ENCODE data around the gene ERLEC1. TPM values are rescaled to one million over a fixed set of nuclear protein-coding genes. Genes with fewer than 3 reads are reported as not detected.
"Not testable (repeated sequence)": the region's sequence is repeated elsewhere in the genome, so short reads cannot be mapped to it uniquely, and the experiment has no call there.

The ERLEC1 gene
- total RNA-seq, 1 donor from 2014 or later, result 41.7 TPM

DNA sequence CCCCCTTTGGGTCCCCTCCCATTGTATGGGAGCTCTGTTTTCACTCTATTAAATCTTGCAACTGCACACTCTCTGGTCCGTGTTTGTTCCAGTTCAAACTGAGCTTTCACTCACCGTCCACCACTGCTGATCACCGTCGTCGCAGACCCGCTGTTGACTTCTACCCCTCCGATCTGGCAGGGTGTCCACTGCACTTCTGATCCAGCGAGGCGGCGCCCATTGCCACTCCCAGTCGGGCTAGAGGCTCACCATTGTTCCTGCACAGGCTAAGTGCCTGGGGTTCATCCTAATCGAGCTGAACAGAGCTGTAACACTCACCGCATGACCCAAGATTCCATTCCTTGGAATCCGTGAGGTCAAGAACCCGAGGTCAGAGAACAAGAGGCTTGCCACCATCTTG, 30.2 kb upstream of the ERLEC1 start:
- H3K9me3 Mint-ChIP-seq, result no peaks in the 10 kb centered on the region
- TF ChIP-seq, protein P1, sequence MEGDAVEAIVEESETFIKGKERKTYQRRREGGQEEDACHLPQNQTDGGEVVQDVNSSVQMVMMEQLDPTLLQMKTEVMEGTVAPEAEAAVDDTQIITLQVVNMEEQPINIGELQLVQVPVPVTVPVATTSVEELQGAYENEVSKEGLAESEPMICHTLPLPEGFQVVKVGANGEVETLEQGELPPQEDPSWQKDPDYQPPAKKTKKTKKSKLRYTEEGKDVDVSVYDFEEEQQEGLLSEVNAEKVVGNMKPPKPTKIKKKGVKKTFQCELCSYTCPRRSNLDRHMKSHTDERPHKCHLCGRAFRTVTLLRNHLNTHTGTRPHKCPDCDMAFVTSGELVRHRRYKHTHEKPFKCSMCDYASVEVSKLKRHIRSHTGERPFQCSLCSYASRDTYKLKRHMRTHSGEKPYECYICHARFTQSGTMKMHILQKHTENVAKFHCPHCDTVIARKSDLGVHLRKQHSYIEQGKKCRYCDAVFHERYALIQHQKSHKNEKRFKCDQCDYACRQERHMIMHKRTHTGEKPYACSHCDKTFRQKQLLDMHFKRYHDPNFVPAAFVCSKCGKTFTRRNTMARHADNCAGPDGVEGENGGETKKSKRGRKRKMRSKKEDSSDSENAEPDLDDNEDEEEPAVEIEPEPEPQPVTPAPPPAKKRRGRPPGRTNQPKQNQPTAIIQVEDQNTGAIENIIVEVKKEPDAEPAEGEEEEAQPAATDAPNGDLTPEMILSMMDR (conservative IDR thresholded peaks at IDR 0.05), result no peak
- no peak overlapping the region for H3K4me3 Mint-ChIP-seq
- peaks cover 28% of the 10 kb centered on the region for H3K36me3 Mint-ChIP-seq
- no peaks in the 10 kb centered on the region for H3K27me3 Mint-ChIP-seq
- H3K27ac Mint-ChIP-seq, result no peak overlapping the region
- DNase-seq (ENCODE audit: extremely low spot score, unreplicated experiment), result no peak
- no peaks in the 10 kb centered on the region for H3K4me1 Mint-ChIP-seq (ENCODE audit: unreplicated experiment)

DNA sequence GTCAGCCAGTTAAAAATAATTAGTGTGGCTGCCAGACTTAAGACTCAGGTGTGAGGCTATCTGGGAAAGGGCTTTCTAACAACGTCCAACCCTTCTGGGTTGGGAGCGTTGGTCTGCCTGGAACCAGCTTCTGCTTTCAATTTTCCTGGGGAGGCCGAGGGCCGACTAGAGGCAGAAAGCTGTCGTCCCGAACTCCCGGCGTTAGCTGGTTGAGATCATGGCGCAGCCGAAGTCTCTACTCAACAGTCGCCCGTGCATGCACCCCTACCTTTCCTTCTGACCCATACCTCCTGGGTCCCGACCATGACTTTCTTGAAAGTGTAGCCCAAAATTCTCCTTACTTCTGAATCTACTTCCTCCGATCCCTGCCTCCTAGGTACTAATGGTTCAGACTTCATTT, 29.6 kb upstream of the ERLEC1 start:
- H3K4me1 Mint-ChIP-seq (ENCODE audit: unreplicated experiment); H3K9me3 Mint-ChIP-seq; H3K27ac Mint-ChIP-seq; H3K4me3 Mint-ChIP-seq; DNase-seq (ENCODE audit: extremely low spot score, unreplicated experiment); H3K27me3 Mint-ChIP-seq: not testable (repeated sequence)
- peaks cover 33% of the 10 kb centered on the region for H3K36me3 Mint-ChIP-seq

DNA sequence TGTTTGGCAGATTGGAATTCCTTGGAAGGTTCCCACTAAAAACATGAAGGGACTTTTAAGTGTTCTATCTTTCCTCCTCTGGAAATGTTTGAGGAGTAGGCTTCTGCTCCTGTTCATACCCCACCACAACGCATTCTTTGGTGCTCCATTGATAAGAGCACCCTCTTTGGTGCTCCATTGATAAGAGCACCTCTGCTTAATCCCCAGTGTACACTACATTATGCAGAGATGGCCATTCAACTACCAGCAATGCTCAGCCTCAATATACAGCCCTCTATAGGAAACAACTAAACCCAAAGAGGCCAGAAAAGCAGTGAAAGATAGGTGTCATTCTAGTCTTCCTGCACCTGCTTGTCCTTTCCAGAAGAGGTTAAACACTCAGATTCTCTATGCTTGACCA, 21.1 kb upstream of the ERLEC1 start:
- TF ChIP-seq, protein P1 (conservative IDR thresholded peaks at IDR 0.05), result no peak
- H3K36me3 Mint-ChIP-seq, result peaks cover 16% of the 10 kb centered on the region
- no peaks in the 10 kb centered on the region for H3K27me3 Mint-ChIP-seq
- no peak for DNase-seq (ENCODE audit: extremely low spot score, unreplicated experiment)
- H3K4me1 Mint-ChIP-seq (ENCODE audit: unreplicated experiment), result peaks cover 17% of the 10 kb centered on the region
- H3K27ac Mint-ChIP-seq, result peak overlapping the region; percentile 32
- H3K4me3 Mint-ChIP-seq, result peak overlapping the region; percentile 58
- H3K9me3 Mint-ChIP-seq, result no peaks in the 10 kb centered on the region

DNA sequence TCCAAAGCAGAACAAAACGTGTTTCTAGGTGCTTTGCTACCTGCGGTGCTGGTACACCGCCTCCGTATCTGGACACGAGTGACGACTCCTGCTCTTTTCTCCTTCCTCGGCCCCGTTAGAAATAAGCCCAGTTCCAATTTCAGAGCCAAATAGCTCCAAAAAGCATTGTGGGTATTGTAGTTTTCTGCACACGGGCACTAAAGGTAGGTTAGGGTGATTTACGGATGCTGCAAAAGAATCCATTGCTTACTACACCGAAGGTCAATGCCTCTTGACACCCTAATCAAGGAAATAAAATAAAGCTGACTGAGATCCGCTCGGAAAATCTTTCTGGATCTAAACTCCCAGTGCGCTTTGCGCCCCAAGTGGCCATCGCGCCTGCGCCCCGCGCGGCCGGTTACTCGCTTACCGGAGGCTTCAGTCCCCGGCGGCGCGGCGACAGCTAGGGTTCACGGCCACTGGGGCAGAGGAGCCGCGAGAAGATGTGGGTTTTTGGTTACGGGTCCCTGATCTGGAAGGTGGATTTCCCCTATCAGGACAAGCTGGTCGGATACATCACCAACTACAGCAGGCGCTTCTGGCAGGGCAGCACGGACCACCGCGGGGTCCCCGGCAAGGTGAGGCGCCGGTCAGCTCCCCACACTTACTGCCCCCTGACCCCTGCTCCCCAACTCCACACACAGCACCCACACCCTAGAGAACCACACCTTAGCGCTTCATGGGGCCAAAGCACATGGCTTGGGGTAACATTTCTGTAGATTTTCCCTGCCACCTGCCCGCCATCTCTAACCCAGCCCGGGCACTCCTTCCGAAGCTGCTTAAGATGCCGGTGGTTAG, 19.2 kb upstream of the ERLEC1 start, which contains the start of gene CHAC2:
Gene CHAC2, plus strand, starts transcription at position 400 of the 837 bp plus-strand sequence. Its CDS starts 83 bp downstream, at position 483.
- Mint-ChIP-seq H3K27ac (peak within 1 kb of the TSS; percentile 77), H3K4me1 (ENCODE audit: unreplicated experiment) (peaks cover 17% of the 10 kb centered on the region), H3K9me3 (no peaks in the 10 kb centered on the region), H3K27me3 (no peaks in the 10 kb centered on the region), H3K36me3 (peaks cover 13% of the 10 kb centered on the region), H3K4me3 (peak within 1 kb of the TSS; percentile 90)
- peak; percentile 83 for DNase-seq (ENCODE audit: extremely low spot score, unreplicated experiment)
- TF ChIP-seq, protein P1 (conservative IDR thresholded peaks at IDR 0.05), result peak; percentile 74

DNA sequence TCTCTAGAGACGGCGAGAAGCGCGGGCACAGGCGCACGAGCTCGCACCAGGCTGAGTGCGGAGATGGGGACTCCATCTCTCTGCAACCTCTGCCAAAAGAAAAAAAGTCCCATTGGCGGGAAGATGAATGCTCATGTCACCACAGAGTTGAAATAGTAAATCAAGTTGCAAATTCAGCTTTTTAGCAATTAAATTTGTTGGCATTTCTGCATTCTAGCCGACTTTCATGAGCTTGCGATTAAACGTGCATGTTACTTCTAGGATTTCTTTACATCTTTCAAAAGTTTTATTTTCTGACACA, 18.7 kb upstream of the ERLEC1 start:
- Mint-ChIP-seq H3K27ac (peak overlapping the region; percentile 77), H3K4me3 (peak overlapping the region; percentile 90), H3K4me1 (ENCODE audit: unreplicated experiment) (peaks cover 17% of the 10 kb centered on the region), H3K27me3 (no peaks in the 10 kb centered on the region), H3K36me3 (peaks cover 14% of the 10 kb centered on the region), H3K9me3 (no peaks in the 10 kb centered on the region)
- TF ChIP-seq, protein P1 (conservative IDR thresholded peaks at IDR 0.05), result no peak
- DNase-seq (ENCODE audit: extremely low spot score, unreplicated experiment), result no peak

DNA sequence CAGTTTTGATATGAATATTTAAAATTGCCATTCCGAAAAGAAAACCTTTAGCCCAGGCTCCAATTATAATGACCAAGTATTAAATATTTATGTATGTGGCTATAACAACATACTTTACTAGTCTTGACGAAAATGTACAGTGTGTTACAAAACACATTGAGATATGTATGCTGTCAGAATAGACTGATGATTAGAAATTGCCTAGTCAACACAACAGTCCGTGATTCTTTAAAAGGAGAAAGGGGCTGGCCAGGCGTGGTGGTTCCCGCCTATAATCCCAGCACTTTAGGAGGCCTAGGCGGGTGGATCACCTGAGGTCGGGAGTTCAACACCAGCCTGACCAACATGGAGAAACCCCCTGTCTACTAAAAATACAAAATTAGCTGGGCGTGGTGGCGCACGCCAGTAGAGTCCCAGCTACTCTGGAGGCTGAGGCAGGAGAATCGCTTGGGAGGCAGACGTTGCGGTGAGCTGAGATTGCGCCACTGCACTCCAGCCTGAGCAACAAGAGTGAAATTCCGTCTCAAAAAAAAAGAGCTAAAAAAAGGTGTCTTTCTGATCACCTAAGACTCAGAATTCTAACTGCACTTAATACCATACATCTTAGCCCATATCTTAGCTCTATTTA, 17.4 kb upstream of the ERLEC1 start:
- H3K27me3 Mint-ChIP-seq, result no peaks in the 10 kb centered on the region
- H3K4me3 Mint-ChIP-seq, result peak overlapping the region; percentile 90
- TF ChIP-seq, protein P1 (conservative IDR thresholded peaks at IDR 0.05), result no peak
- no peaks in the 10 kb centered on the region for H3K9me3 Mint-ChIP-seq
- H3K27ac Mint-ChIP-seq, result no peak overlapping the region
- peaks cover 12% of the 10 kb centered on the region for H3K36me3 Mint-ChIP-seq
- DNase-seq (ENCODE audit: extremely low spot score, unreplicated experiment), result no peak
- peaks cover 17% of the 10 kb centered on the region for H3K4me1 Mint-ChIP-seq (ENCODE audit: unreplicated experiment)
